ENCODE results near the gene TAF4.

GRCh38 chr20:62047666-62048345 lies 17.9 kb downstream of the TAF4 start:
- TF ChIP-seq CTCF (IDR thresholded peaks at IDR 0.05) = no peak
- no peak for TF ChIP-seq POLR2A (IDR thresholded peaks at IDR 0.05)

All from body of pancreas (tissue), 4 donors.